IPS-18c (cell line): Measurements from ENCODE around the gene ETFDH.
A peak's percentile ranks its signal among the peaks of the same experiment; 100 is the strongest.
"Not testable (repeated sequence)": the region's sequence is repeated elsewhere in the genome, so short reads cannot be mapped to it uniquely, and the experiment has no call there.

Experiments
- H3K4me3 ChIP-seq: 2 replicates; pipeline ENCODE4 v1.7.0; 2013; ENCODE audit warnings: low read depth, mild to moderate bottlenecking, low read length, moderate library complexity; ENCODE audit not compliant: insufficient read depth
- H3K9me3 ChIP-seq: one replicate; pipeline ENCODE4 v1.6.1; 2013; ENCODE audit warnings: mild to moderate bottlenecking, low read length, moderate library complexity; ENCODE audit not compliant: control insufficient read depth, insufficient read depth

Gene ETFDH

GRCh38 chr4:158671915-158672806 is at the start of gene ETFDH:
Gene ETFDH, plus strand, starts transcription at chr4:158672296. Its CDS starts 161 bp downstream, at chr4:158672457.
- Histone ChIP-seq H3K4me3 (peak within 1 kb of the TSS; percentile 81), H3K9me3 (no peaks in the 10 kb centered on the region)

GRCh38 chr4:158624889-158625478 is 47.1 kb upstream of the ETFDH start:
- no peak overlapping the region for H3K4me3 ChIP-seq
- H3K9me3 ChIP-seq: no peaks in the 10 kb centered on the region

DNA sequence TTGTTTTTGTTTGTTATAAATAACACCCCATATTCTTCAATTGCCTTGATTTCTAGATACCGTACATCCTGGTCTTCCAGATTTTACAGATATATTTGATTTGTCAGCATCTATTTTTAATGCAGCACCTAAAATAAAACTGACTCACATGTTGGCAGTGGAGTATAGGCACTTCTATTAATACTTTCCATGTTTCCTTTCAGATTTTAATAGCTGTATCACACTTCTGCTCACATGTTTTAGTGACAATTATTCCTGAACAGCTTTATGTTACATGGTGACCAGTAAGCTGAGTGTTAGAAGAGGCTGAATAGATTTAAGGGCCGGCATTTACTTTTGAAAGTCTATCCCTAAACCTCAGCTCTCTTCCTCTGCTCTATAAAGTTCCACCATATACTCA is 46.6 kb upstream of the ETFDH start:
- Histone ChIP-seq H3K4me3 (no peak overlapping the region), H3K9me3 (no peaks in the 10 kb centered on the region)

GRCh38 chr4:158630893-158631292 is 41.2 kb upstream of the ETFDH start:
- Histone ChIP-seq H3K4me3 (no peak overlapping the region), H3K9me3 (no peaks in the 10 kb centered on the region)

DNA sequence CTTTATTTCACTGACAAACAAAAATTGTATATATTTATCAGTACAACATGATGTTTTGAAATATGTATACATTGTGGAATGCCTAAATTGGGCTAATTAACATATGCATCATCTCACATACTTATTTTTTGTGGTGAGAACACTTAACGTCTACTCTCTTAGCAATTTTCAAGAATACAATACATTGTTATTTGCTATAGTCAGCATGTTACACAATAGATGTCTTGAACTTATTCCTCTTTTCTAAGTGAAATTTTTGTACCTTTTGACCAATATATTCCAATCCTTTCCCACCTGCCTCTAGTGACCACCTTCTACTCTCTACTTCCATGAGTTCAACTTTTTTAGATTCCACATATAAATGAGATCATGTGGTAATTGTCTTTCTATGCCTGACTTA is 35.5 kb upstream of the ETFDH start:
- Histone ChIP-seq H3K4me3 (no peak overlapping the region), H3K9me3 (no peaks in the 10 kb centered on the region)

DNA sequence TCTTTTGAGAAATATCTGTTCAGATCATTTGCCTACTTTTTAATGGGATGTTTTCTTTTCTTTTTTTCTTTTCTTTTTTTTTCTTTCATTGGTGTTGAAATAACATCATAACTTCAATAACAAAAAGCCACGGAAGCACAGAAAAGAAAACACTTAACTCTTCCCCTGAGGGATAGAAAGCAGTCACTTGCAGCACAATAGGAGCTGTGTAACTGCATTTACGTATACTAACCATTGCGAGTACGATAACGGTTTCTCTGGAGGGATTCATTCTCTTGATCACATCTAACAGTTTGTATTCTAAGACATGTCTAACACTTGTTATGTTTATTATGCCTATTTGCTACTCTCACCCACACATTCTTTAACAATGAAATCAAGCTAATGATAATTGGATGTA is 27.7 kb upstream of the ETFDH start:
- no peak overlapping the region for H3K4me3 ChIP-seq

DNA sequence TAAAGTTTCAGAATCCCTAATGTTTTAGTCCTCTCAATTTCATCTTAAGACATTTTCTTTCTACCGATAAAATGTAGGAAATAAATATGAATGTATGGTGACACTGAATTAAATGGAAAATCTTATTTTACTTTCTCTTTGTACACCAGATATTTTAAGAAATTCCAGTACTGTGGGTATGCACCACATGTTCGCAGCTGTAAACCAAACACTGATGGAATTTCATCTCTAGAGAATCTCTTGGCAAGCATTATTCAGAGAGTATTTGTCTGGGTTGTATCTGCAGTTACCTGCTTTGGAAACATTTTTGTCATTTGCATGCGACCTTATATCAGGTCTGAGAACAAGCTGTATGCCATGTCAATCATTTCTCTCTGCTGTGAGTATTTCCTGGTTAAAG is 27.3 kb upstream of the ETFDH start:
- Histone ChIP-seq H3K9me3 (no peaks in the 10 kb centered on the region), H3K4me3 (no peak overlapping the region)

More for the DNA sequence above, 27.7 kb upstream of the ETFDH start:
- no peaks in the 10 kb centered on the region for H3K9me3 ChIP-seq

DNA sequence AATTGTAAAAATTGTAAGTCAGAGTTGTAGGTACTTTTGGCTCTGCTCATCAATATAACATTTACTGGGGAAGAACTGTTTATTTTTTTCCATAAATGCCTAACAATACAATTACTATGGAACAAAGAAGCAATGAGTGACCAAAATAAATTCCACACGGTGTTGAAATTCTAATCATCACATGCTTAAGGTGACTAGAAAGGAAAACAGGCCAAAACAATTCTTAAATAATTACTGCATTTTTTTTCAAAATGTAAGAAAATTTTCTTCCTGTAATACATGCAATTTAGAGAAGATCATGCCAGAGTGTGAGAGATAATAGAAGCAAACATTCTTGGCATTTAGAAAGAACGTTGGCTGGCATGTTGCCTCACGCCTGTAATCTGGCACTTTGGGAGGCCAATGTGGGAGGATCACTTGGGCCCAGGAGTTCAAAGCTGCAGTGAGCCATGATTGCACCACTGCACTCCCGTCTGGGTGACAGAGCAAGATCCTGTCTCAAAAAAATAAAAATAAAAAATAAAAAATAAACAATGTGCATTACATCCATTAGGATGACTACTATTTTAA is 22.9 kb upstream of the ETFDH start:
- Histone ChIP-seq H3K4me3 (no peak overlapping the region), H3K9me3 (no peaks in the 10 kb centered on the region)

DNA sequence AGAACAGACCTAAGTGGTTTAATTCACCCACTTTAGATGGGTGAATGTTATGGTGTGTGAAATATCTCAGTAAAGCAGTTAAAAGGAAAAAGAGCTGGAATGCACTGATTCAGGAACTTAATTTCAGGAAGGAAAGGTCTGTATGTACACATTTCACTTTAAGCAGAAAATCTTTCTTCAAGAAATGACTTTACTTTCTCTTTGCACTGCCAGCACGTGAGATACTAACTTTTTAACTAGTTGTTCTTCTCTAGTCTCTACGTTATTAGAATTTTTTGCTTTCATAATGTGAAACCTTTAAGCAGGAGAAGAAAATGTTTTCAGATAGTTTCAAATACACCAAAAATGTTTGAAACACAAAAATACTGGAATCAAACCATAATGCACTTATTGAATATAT is 19.2 kb upstream of the ETFDH start:
- H3K4me3 ChIP-seq: no peak overlapping the region
- no peaks in the 10 kb centered on the region for H3K9me3 ChIP-seq

DNA sequence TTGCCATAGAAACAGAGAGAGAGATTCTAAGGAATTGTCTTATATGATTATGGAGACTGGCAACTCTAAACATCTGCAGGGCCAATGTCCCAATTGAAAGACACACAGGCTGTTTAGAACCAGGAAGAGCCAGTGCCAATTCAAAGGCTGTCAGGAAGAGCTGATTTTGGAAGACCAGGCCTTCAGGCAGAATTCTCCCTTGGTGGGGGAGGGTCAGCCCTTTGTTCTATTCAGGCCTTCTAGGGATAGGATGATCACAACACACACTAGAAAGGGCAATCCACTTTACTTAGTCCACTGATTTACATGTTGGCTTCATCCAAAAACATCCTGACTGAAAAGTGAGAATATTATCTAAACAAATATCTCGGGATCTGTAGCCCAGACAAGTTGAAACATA is 15.7 kb upstream of the ETFDH start:
- H3K4me3 ChIP-seq: no peak overlapping the region

DNA sequence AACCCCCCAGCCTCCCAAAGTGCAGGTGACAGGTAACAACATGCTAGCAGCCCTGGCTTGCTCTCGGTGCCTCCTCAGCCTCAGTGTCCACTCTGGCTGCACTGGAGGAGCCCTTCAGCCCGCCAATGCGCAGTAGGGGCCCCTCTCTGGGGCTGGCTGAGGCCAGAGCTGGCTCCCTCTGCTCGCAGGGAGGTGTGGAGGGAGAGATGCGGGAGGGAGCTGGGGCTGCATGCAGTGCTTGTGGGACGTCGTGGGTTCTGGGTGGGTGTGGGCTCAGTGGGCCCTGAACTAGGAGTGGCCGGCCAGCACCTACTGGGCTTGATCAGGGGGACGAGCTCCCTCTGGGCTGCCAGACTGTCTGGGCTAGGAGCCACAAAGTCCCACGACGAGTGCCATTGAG is 14.8 kb upstream of the ETFDH start:
- Histone ChIP-seq H3K9me3 (no peaks in the 10 kb centered on the region), H3K4me3 (no peak overlapping the region)

More for the DNA sequence above, 15.7 kb upstream of the ETFDH start:
- H3K9me3 ChIP-seq: no peaks in the 10 kb centered on the region

GRCh38 chr4:158663255-158663654 is 8.8 kb upstream of the ETFDH start:
- H3K4me3 ChIP-seq, H3K9me3 ChIP-seq: not testable (repeated sequence)

DNA sequence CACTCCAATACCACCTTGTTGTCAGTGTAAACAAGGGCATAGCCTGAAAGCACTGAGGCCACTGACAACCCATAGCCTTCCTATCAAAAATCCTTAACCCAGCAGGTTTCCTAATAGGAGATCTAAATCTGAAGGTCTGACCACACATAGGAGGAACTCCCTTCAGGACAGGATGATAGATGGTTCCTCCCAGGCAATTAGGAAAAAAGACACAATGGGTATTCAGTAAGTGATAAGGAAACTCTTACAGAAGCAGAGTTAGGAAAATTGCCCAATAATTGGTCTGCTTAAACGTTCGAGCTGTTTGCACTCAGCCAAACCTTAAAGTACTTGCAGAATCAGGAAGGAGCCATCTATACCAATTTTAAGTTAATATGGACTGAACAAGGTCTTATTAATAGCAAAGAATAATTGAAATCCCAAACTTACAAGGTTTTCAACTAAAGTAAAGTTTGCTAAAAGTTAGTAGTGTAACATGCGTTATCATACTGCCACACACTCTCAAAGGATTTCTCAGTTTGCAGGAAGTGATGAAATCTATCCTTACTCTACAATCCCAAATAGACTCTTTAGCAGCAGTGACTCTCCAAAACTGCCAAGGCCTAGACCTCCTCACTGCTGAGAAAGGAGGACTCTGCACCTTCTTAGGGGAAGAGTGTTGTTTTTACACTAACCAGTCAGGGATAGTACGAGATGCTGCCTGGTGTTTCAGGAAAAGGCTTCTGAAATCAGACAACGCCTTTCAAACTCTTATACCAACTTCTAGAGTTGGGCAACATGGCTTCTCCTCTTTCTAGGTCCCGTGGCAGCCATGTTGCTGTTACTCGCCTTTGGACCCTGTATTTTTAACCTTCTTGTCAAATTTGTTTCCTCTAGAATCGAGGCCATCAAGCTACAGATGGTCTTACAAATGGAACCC is 8.1 kb upstream of the ETFDH start:
- H3K9me3 ChIP-seq, H3K4me3 ChIP-seq: not testable (repeated sequence)

- Histone ChIP-seq H3K4me3 (no peak overlapping the region), H3K9me3 (no peaks in the 10 kb centered on the region)
Measured at GRCh38 chr4:158664806-158665205, 7.3 kb upstream of the ETFDH start.

GRCh38 chr4:158666892-158667291 is 5.2 kb upstream of the ETFDH start:
- no peak overlapping the region for H3K4me3 ChIP-seq

GRCh38 chr4:158667651-158668198 is 4.4 kb upstream of the ETFDH start:
- H3K4me3 ChIP-seq: no peak overlapping the region
- no peaks in the 10 kb centered on the region for H3K9me3 ChIP-seq

More at GRCh38 chr4:158666892-158667291, 5.2 kb upstream of the ETFDH start:
- no peaks in the 10 kb centered on the region for H3K9me3 ChIP-seq

GRCh38 chr4:158669310-158669709 is 2.8 kb upstream of the ETFDH start:
- Histone ChIP-seq H3K4me3 (no peak overlapping the region), H3K9me3 (no peaks in the 10 kb centered on the region)
